AG10803 (cell line): ENCODE results near the gene GDF9.

Experiments used
- DNase-seq: peaks from one replicate; pipeline ENCODE4 v3.0.0; 2010; ENCODE audit warnings: low read depth
- H3K4me3 ChIP-seq: 2 replicates; pipeline ENCODE4 v1.5.1; 2011; ENCODE audit warnings: mild to moderate bottlenecking, low read length, control low read depth
- TF ChIP-seq, protein P1 (sequence below): conservative IDR thresholded peaks from 2 replicates; pipeline ENCODE4 v1.5.1; 2011; ENCODE audit warnings: mild to moderate bottlenecking, low read length, control low read depth, inconsistent platforms

Gene GDF9

GRCh38 chr5:132814503-132815294 is 51.6 kb downstream of the GDF9 start:
- no peak for DNase-seq
- TF ChIP-seq, protein P1, sequence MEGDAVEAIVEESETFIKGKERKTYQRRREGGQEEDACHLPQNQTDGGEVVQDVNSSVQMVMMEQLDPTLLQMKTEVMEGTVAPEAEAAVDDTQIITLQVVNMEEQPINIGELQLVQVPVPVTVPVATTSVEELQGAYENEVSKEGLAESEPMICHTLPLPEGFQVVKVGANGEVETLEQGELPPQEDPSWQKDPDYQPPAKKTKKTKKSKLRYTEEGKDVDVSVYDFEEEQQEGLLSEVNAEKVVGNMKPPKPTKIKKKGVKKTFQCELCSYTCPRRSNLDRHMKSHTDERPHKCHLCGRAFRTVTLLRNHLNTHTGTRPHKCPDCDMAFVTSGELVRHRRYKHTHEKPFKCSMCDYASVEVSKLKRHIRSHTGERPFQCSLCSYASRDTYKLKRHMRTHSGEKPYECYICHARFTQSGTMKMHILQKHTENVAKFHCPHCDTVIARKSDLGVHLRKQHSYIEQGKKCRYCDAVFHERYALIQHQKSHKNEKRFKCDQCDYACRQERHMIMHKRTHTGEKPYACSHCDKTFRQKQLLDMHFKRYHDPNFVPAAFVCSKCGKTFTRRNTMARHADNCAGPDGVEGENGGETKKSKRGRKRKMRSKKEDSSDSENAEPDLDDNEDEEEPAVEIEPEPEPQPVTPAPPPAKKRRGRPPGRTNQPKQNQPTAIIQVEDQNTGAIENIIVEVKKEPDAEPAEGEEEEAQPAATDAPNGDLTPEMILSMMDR, result no peak
- no peak overlapping the region for H3K4me3 ChIP-seq

DNA sequence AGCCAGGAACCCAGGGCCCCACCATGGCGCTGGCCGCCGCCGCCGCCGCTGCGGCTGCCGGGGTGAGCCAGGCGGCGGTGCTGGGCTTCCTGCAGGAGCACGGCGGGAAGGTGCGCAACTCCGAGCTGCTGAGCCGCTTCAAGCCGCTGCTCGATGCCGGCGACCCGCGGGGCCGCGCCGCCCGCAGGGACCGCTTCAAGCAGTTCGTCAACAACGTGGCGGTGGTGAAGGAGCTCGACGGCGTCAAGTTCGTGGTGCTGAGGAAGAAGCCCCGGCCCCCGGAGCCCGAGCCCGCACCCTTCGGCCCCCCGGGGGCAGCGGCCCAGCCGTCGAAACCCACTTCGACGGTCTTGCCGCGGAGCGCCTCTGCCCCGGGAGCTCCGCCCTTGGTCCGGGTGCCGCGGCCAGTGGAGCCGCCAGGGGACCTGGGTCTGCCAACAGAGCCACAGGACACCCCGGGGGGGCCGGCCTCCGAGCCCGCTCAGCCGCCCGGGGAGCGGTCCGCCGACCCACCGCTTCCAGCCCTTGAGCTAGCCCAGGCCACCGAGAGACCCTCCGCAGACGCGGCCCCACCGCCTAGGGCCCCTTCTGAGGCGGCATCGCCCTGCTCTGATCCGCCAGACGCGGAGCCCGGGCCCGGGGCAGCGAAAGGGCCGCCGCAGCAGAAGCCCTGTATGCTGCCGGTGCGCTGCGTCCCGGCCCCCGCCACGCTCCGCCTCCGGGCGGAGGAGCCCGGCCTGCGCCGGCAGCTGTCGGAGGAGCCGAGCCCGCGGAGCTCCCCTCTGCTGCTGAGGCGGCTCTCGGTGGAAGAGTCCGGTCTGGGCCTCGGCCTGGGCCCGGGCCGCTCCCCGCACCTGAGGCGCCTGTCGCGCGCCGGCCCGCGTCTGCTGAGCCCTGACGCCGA is 52.4 kb downstream of the GDF9 start:
- no peak for DNase-seq
- TF ChIP-seq, protein P1, result no peak
- H3K4me3 ChIP-seq, result no peak overlapping the region

DNA sequence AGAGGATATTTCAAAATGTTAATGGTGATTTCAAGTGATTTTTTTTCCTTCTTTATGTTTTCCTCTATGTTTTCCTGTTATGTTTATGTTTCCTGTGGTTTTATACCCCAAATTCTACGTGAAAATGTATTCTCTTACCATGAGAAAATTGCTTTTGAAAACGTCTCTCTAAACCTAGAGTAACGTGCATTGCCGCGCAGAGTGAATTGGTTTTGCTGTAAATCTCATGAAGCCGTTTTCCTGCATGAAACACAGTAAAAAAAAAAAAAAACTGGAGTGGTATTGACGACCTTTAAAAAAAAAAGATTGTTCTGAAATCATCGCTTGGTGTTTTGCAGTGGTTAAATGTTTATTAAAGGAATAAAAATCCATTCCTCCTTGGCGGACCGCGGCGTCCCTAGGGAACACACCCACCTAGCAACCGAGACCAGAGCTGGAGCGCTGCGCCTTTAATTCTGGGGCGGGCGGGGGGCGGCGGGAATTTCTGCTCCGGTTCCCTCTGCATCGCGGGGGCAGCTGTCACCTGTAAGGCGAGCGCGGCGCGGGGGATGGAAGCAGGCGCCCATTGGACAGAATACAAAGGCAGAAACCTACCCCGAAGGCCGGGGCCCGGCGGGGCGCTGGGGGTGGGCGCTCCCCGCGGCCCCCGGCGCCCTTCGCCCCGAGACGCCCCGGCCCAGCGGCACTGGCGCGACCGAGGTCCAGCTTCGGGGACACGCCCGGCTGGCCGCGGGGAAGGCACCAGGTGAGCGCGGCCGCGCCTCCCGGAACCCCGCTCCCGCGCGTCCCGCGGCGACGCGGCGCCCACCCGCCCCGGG is 53.3 kb downstream of the GDF9 start, which contains the start of gene SOWAHA:
TSS of gene SOWAHA (plus strand) at position 522 of the 818 bp plus-strand sequence. CDS start 320 bp downstream, outside the sequence.
- DNase-seq, result no peak
- TF ChIP-seq, protein P1, result no peak
- no peak within 1 kb of the TSS for H3K4me3 ChIP-seq

DNA sequence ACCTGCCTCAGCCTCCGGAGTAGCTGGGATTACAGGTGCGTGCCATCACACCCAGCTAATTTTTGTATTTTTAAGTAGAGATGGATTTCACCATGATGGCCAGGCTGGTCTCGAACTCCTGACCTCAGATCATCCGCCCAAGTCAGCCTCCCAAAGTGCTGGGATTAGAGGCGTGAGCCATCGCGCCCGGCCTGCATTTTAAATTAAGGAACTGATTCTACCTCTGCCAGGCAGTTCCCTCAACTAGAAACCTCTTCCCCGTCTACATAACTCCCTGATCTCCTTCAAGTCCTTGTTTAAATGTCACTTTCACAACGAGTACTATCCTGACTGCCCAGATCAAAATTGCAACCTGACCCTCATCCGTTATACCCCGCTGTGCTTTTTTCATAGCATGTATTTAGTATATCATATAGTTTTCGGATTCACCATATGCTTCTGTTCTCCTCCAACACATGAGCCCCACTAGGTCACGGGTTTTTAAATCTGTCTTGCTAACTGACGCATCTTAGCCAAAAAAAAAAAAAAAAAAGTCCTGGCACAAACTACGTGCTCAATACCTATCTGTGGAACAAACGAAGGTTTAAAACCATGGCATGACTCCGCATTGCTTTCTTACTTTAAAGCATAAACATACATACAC is 54.0 kb downstream of the GDF9 start:
- no peak overlapping the region for H3K4me3 ChIP-seq
- no peak for DNase-seq
- TF ChIP-seq, protein P1, result no peak
